ENCODE data around the gene TRIM38. TPM values are rescaled to one million over a fixed set of nuclear protein-coding genes. Genes with fewer than 3 reads are reported as not detected.
"Not testable (repeated sequence)": the region's sequence is repeated elsewhere in the genome, so short reads cannot be mapped to it uniquely, and the experiment has no call there.

TRIM38 gene
- total RNA-seq, 1 experiment from 2014 or later: 17.0 TPM

- Histone ChIP-seq H3K4me2 (ENCODE audit: low read depth, low read length, poor library complexity, severe bottlenecking) (no peak overlapping the region), H3K9me3 (ENCODE audit: low read length) (no peaks in the 10 kb centered on the region), H3K9ac (ENCODE audit: low read length) (no peak overlapping the region), H3K4me3 (ENCODE audit: low read length) (no peak overlapping the region), H4K20me1 (ENCODE audit: insufficient read depth, low read depth, low read length) (no peaks in the 10 kb centered on the region), H2AFZ (ENCODE audit: low read length) (no peak overlapping the region), H3K79me2 (ENCODE audit: low read length) (peaks cover 17% of the 10 kb centered on the region), H3K27ac (ENCODE audit: low read length) (no peak overlapping the region), H3K9me2 (replicated peaks; ENCODE audit: insufficient read depth, low read length) (no peaks in the 10 kb centered on the region), H3K4me1 (ENCODE audit: low read length) (peaks cover 22% of the 10 kb centered on the region), H3K27me3 (ENCODE audit: low read length) (no peaks in the 10 kb centered on the region), H3K36me3 (ENCODE audit: insufficient read depth, low read length) (peaks cover 5% of the 10 kb centered on the region; the same call in 1 of the 2 replicates)
- no peak for DNase-seq
Observed at GRCh38 chr6:25998379-25998778, 35.8 kb downstream of the TRIM38 start.

DNA sequence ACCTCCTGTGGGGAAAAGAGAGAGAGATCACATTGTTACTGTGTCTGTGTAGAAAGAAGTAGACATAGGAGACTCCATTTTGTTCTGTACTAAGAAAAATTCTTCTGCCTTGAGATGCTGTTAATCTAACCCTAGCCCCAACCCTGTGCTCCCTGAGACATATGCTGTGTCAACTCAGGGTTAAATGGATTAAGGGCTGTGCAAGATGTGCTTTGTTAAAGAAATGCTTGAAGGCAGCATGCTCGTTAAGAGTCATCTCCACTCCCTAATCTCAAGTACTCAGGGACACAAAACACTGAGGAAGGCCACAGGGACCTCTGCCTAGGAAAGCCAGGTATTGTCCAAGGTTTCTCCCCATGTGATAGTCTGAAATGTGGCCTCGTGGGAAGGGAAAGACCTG is 36.6 kb downstream of the TRIM38 start:
- H3K9me3 ChIP-seq (ENCODE audit: low read length); H3K27ac ChIP-seq (ENCODE audit: low read length); H3K9me2 ChIP-seq (replicated peaks; ENCODE audit: insufficient read depth, low read length); H3K4me2 ChIP-seq (ENCODE audit: low read depth, low read length, poor library complexity, severe bottlenecking); H3K27me3 ChIP-seq (ENCODE audit: low read length); H3K9ac ChIP-seq (ENCODE audit: low read length); H3K79me2 ChIP-seq (ENCODE audit: low read length); H3K4me3 ChIP-seq (ENCODE audit: low read length); H4K20me1 ChIP-seq (ENCODE audit: insufficient read depth, low read depth, low read length); H2AFZ ChIP-seq (ENCODE audit: low read length); DNase-seq: not testable (repeated sequence)
- Histone ChIP-seq H3K4me1 (ENCODE audit: low read length) (peaks cover 13% of the 10 kb centered on the region), H3K36me3 (ENCODE audit: insufficient read depth, low read length) (peaks cover 11% of the 10 kb centered on the region; the same call in 1 of the 2 replicates)

GRCh38 chr6:26000366-26001144 is 38.0 kb downstream of the TRIM38 start:
- H3K9me2 ChIP-seq (replicated peaks; ENCODE audit: insufficient read depth, low read length): no peaks in the 10 kb centered on the region
- H3K4me3 ChIP-seq (ENCODE audit: low read length): no peak overlapping the region
- H3K27me3 ChIP-seq (ENCODE audit: low read length): no peaks in the 10 kb centered on the region
- H3K27ac ChIP-seq (ENCODE audit: low read length): no peak overlapping the region
- no peak overlapping the region for H2AFZ ChIP-seq (ENCODE audit: low read length)
- H3K9ac ChIP-seq (ENCODE audit: low read length): no peak overlapping the region
- no peak for DNase-seq
- H3K4me2 ChIP-seq (ENCODE audit: low read depth, low read length, poor library complexity, severe bottlenecking): no peak overlapping the region
- H3K36me3 ChIP-seq (ENCODE audit: insufficient read depth, low read length): peaks cover 11% of the 10 kb centered on the region; the same call in 1 of the 2 replicates
- no peaks in the 10 kb centered on the region for H3K9me3 ChIP-seq (ENCODE audit: low read length)
- peaks cover 7% of the 10 kb centered on the region; the same call in 1 of the 2 replicates for H3K79me2 ChIP-seq (ENCODE audit: low read length)
- H3K4me1 ChIP-seq (ENCODE audit: low read length): peaks cover 8% of the 10 kb centered on the region
- H4K20me1 ChIP-seq (ENCODE audit: insufficient read depth, low read depth, low read length): no peaks in the 10 kb centered on the region

DNA sequence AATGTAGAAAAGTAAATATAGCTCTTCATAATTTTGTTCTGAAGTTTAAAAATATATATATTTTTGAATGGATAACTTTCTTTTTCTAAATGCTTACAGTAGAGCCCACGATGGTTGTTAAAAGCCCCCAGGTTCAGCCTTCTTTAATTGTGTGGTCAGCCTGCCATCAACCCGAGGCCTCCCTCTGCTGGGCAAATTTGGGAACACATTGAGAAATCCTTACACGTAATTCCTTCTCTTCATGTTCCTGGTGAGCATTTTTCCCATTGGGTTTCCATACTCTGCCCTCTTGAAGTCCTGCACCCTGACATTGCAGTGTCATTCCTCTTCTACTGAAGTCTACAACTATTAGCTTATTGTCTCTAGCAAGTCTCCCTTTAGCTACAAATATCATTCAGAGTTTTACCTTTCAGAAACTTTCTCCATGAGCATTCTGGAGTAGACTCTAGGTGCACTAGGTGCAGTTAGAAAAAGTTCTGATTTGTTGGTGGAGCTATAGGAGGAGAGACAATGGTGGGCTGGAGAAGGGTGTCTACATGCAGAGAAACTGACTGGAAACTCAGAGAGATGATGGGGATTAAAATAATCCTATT is 40.6 kb downstream of the TRIM38 start:
- no peaks in the 10 kb centered on the region for H3K79me2 ChIP-seq (ENCODE audit: low read length)
- peaks cover 9% of the 10 kb centered on the region; the same call in 1 of the 2 replicates for H3K36me3 ChIP-seq (ENCODE audit: insufficient read depth, low read length)
- no peak overlapping the region for H3K27ac ChIP-seq (ENCODE audit: low read length)
- DNase-seq: peak; percentile 70
- H3K4me2 ChIP-seq (ENCODE audit: low read depth, low read length, poor library complexity, severe bottlenecking): no peak overlapping the region
- H3K9me3 ChIP-seq (ENCODE audit: low read length): no peaks in the 10 kb centered on the region
- no peaks in the 10 kb centered on the region for H3K4me1 ChIP-seq (ENCODE audit: low read length)
- H3K27me3 ChIP-seq (ENCODE audit: low read length): no peaks in the 10 kb centered on the region
- H2AFZ ChIP-seq (ENCODE audit: low read length): no peak overlapping the region
- H3K4me3 ChIP-seq (ENCODE audit: low read length): no peak overlapping the region
- no peaks in the 10 kb centered on the region for H3K9me2 ChIP-seq (replicated peaks; ENCODE audit: insufficient read depth, low read length)
- H4K20me1 ChIP-seq (ENCODE audit: insufficient read depth, low read depth, low read length): no peaks in the 10 kb centered on the region
- H3K9ac ChIP-seq (ENCODE audit: low read length): no peak overlapping the region

- Histone ChIP-seq H3K27ac (ENCODE audit: low read length) (no peak overlapping the region), H3K27me3 (ENCODE audit: low read length) (no peaks in the 10 kb centered on the region), H4K20me1 (ENCODE audit: insufficient read depth, low read depth, low read length) (no peaks in the 10 kb centered on the region), H3K9me3 (ENCODE audit: low read length) (no peaks in the 10 kb centered on the region), H3K9me2 (replicated peaks; ENCODE audit: insufficient read depth, low read length) (no peaks in the 10 kb centered on the region), H3K79me2 (ENCODE audit: low read length) (no peaks in the 10 kb centered on the region), H3K9ac (ENCODE audit: low read length) (no peak overlapping the region), H3K4me1 (ENCODE audit: low read length) (no peaks in the 10 kb centered on the region), H3K36me3 (ENCODE audit: insufficient read depth, low read length) (0 out of 2 replicates have a peak, but pooled peaks cover 8% of the 10 kb centered on the region), H3K4me3 (ENCODE audit: low read length) (no peak overlapping the region), H2AFZ (ENCODE audit: low read length) (no peak overlapping the region), H3K4me2 (ENCODE audit: low read depth, low read length, poor library complexity, severe bottlenecking) (no peak overlapping the region)
- DNase-seq: no peak
Observed at GRCh38 chr6:26006086-26006939, 43.7 kb downstream of the TRIM38 start.

DNA sequence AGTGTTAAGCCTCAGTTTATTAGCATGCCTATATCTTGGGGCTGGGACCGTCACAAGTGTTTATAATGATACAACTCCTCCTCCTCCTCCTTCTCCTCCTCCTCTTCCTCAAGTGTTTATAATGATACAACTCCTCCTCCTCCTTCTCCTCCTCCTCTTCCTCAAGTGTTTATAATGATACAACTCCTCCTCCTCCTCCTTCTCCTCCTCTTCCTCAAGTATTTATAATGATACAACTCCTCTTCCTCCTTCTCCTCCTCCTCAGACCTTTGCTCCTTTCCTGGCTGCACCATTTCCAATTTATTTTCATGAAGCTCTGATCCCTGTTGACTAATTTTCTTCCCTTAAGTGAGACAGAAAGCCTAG is 44.3 kb downstream of the TRIM38 start:
- not testable (repeated sequence) for H3K27ac ChIP-seq (ENCODE audit: low read length); DNase-seq; H3K27me3 ChIP-seq (ENCODE audit: low read length); H3K9ac ChIP-seq (ENCODE audit: low read length); H3K36me3 ChIP-seq (ENCODE audit: insufficient read depth, low read length); H3K9me3 ChIP-seq (ENCODE audit: low read length); H3K79me2 ChIP-seq (ENCODE audit: low read length); H3K4me2 ChIP-seq (ENCODE audit: low read depth, low read length, poor library complexity, severe bottlenecking); H4K20me1 ChIP-seq (ENCODE audit: insufficient read depth, low read depth, low read length); H3K4me1 ChIP-seq (ENCODE audit: low read length); H3K4me3 ChIP-seq (ENCODE audit: low read length); H3K9me2 ChIP-seq (replicated peaks; ENCODE audit: insufficient read depth, low read length); H2AFZ ChIP-seq (ENCODE audit: low read length)

GRCh38 chr6:26008470-26008869 is 45.9 kb downstream of the TRIM38 start:
- Histone ChIP-seq H3K9me2 (replicated peaks; ENCODE audit: insufficient read depth, low read length) (no peaks in the 10 kb centered on the region), H3K4me1 (ENCODE audit: low read length) (no peaks in the 10 kb centered on the region), H3K27me3 (ENCODE audit: low read length) (no peaks in the 10 kb centered on the region), H3K9me3 (ENCODE audit: low read length) (no peaks in the 10 kb centered on the region), H2AFZ (ENCODE audit: low read length) (no peak overlapping the region), H3K36me3 (ENCODE audit: insufficient read depth, low read length) (0 out of 2 replicates have a peak, but pooled peaks cover 5% of the 10 kb centered on the region), H3K4me3 (ENCODE audit: low read length) (no peak overlapping the region), H4K20me1 (ENCODE audit: insufficient read depth, low read depth, low read length) (no peaks in the 10 kb centered on the region), H3K4me2 (ENCODE audit: low read depth, low read length, poor library complexity, severe bottlenecking) (no peak overlapping the region), H3K9ac (ENCODE audit: low read length) (no peak overlapping the region), H3K79me2 (ENCODE audit: low read length) (no peaks in the 10 kb centered on the region), H3K27ac (ENCODE audit: low read length) (no peak overlapping the region)
- no peak for DNase-seq

- H2AFZ ChIP-seq (ENCODE audit: low read length): no peak overlapping the region
Observed at GRCh38 chr6:26009817-26010216, 47.2 kb downstream of the TRIM38 start.

More at GRCh38 chr6:26009817-26010216, 47.2 kb downstream of the TRIM38 start:
- DNase-seq: no peak
- no peak overlapping the region for H3K27ac ChIP-seq (ENCODE audit: low read length)
- no peak overlapping the region for H3K4me2 ChIP-seq (ENCODE audit: low read depth, low read length, poor library complexity, severe bottlenecking)
- H3K27me3 ChIP-seq (ENCODE audit: low read length): no peaks in the 10 kb centered on the region
- no peak overlapping the region for H3K9ac ChIP-seq (ENCODE audit: low read length)
- no peaks in the 10 kb centered on the region for H3K9me2 ChIP-seq (replicated peaks; ENCODE audit: insufficient read depth, low read length)
- H3K79me2 ChIP-seq (ENCODE audit: low read length): no peaks in the 10 kb centered on the region
- no peaks in the 10 kb centered on the region for H3K4me1 ChIP-seq (ENCODE audit: low read length)
- H3K36me3 ChIP-seq (ENCODE audit: insufficient read depth, low read length): no peaks in the 10 kb centered on the region
- no peak overlapping the region for H3K4me3 ChIP-seq (ENCODE audit: low read length)
- H4K20me1 ChIP-seq (ENCODE audit: insufficient read depth, low read depth, low read length): no peaks in the 10 kb centered on the region
- no peaks in the 10 kb centered on the region for H3K9me3 ChIP-seq (ENCODE audit: low read length)
